ENCODE results near the gene CAMK1D.

CAMK1D gene

GRCh38 chr10:12661671-12662070 is 312.3 kb downstream of the CAMK1D start:
- H3K36me3 ChIP-seq (ENCODE audit: control insufficient read depth, low read length): peaks cover 5% of the 10 kb centered on the region

GRCh38 chr10:12663863-12664262 is 314.5 kb downstream of the CAMK1D start:
- no peaks in the 10 kb centered on the region for H3F3A ChIP-seq (ENCODE audit: control insufficient read depth, insufficient read depth)
- no peaks in the 10 kb centered on the region for H4K20me1 ChIP-seq (ENCODE audit: control insufficient read depth, insufficient read depth, low read depth, low read length)
- peaks cover 15% of the 10 kb centered on the region for H3K36me3 ChIP-seq (ENCODE audit: control insufficient read depth, low read length)
- H3K4me1 ChIP-seq (ENCODE audit: control insufficient read depth, low read length): no peaks in the 10 kb centered on the region
- no peaks in the 10 kb centered on the region for H3K27me3 ChIP-seq (ENCODE audit: control insufficient read depth, low read length)
- no peak for TF ChIP-seq CTCF (IDR thresholded peaks at IDR 0.05; ENCODE audit: low read depth, low read length, poor library complexity, severe bottlenecking)
- TF ChIP-seq EZH2phosphoT487 (IDR thresholded peaks at IDR 0.05; ENCODE audit: borderline replicate concordance, low read length): no peak
- peaks cover 11% of the 10 kb centered on the region; the same call in 1 of the 2 replicates for H3K79me2 ChIP-seq (ENCODE audit: control insufficient read depth, low read length)
- H3K4me3 ChIP-seq (ENCODE audit: low read length): no peak overlapping the region
- H3K9me3 ChIP-seq (ENCODE audit: control insufficient read depth, insufficient read depth, low read length): no peaks in the 10 kb centered on the region
- no peak overlapping the region for H3K4me2 ChIP-seq (ENCODE audit: low read length)
- no peaks in the 10 kb centered on the region for H3K9me2 ChIP-seq (replicated peaks; ENCODE audit: control insufficient read depth, low read length)
- no peak overlapping the region for H3K27ac ChIP-seq (ENCODE audit: low read depth, low read length)

More at GRCh38 chr10:12661671-12662070, 312.3 kb downstream of the CAMK1D start:
- Histone ChIP-seq H3K9me3 (ENCODE audit: control insufficient read depth, insufficient read depth, low read length) (no peaks in the 10 kb centered on the region), H3F3A (ENCODE audit: control insufficient read depth, insufficient read depth) (no peaks in the 10 kb centered on the region), H3K27ac (ENCODE audit: low read depth, low read length) (no peak overlapping the region), H3K27me3 (ENCODE audit: control insufficient read depth, low read length) (no peaks in the 10 kb centered on the region), H4K20me1 (ENCODE audit: control insufficient read depth, insufficient read depth, low read depth, low read length) (no peaks in the 10 kb centered on the region), H3K4me2 (ENCODE audit: low read length) (no peak overlapping the region), H3K9me2 (replicated peaks; ENCODE audit: control insufficient read depth, low read length) (no peaks in the 10 kb centered on the region), H3K4me3 (ENCODE audit: low read length) (no peak overlapping the region), H3K4me1 (ENCODE audit: control insufficient read depth, low read length) (no peaks in the 10 kb centered on the region), H3K79me2 (ENCODE audit: control insufficient read depth, low read length) (peaks cover 16% of the 10 kb centered on the region)
- no peak for TF ChIP-seq EZH2phosphoT487 (IDR thresholded peaks at IDR 0.05; ENCODE audit: borderline replicate concordance, low read length)

GRCh38 chr10:12665501-12665900 is 316.2 kb downstream of the CAMK1D start:
- Histone ChIP-seq H3K4me3 (ENCODE audit: low read length) (no peak overlapping the region), H3K27ac (ENCODE audit: low read depth, low read length) (no peak overlapping the region), H3K27me3 (ENCODE audit: control insufficient read depth, low read length) (no peaks in the 10 kb centered on the region), H3K4me2 (ENCODE audit: low read length) (no peak overlapping the region), H3K4me1 (ENCODE audit: control insufficient read depth, low read length) (no peaks in the 10 kb centered on the region), H3K79me2 (ENCODE audit: control insufficient read depth, low read length) (0 out of 2 replicates have a peak, but pooled peaks cover 4% of the 10 kb centered on the region), H3F3A (ENCODE audit: control insufficient read depth, insufficient read depth) (no peaks in the 10 kb centered on the region), H4K20me1 (ENCODE audit: control insufficient read depth, insufficient read depth, low read depth, low read length) (no peaks in the 10 kb centered on the region), H3K9me3 (ENCODE audit: control insufficient read depth, insufficient read depth, low read length) (no peaks in the 10 kb centered on the region), H3K36me3 (ENCODE audit: control insufficient read depth, low read length) (peaks cover 15% of the 10 kb centered on the region), H3K9me2 (replicated peaks; ENCODE audit: control insufficient read depth, low read length) (no peaks in the 10 kb centered on the region)
- no peak for TF ChIP-seq EZH2phosphoT487 (IDR thresholded peaks at IDR 0.05; ENCODE audit: borderline replicate concordance, low read length)
- no peak for TF ChIP-seq CTCF (IDR thresholded peaks at IDR 0.05; ENCODE audit: low read depth, low read length, poor library complexity, severe bottlenecking)

- TF ChIP-seq CTCF (IDR thresholded peaks at IDR 0.05; ENCODE audit: low read depth, low read length, poor library complexity, severe bottlenecking) (no peak), EZH2phosphoT487 (IDR thresholded peaks at IDR 0.05; ENCODE audit: borderline replicate concordance, low read length) (no peak)
- H3K4me3 ChIP-seq (ENCODE audit: low read length): no peak overlapping the region
- no peaks in the 10 kb centered on the region for H4K20me1 ChIP-seq (ENCODE audit: control insufficient read depth, insufficient read depth, low read depth, low read length)
- no peaks in the 10 kb centered on the region for H3K4me1 ChIP-seq (ENCODE audit: control insufficient read depth, low read length)
- peaks cover 15% of the 10 kb centered on the region for H3K36me3 ChIP-seq (ENCODE audit: control insufficient read depth, low read length)
- no peaks in the 10 kb centered on the region for H3K27me3 ChIP-seq (ENCODE audit: control insufficient read depth, low read length)
- H3K9me2 ChIP-seq (replicated peaks; ENCODE audit: control insufficient read depth, low read length): no peaks in the 10 kb centered on the region
- no peak overlapping the region for H3K4me2 ChIP-seq (ENCODE audit: low read length)
- H3K27ac ChIP-seq (ENCODE audit: low read depth, low read length): no peak overlapping the region
- H3K79me2 ChIP-seq (ENCODE audit: control insufficient read depth, low read length): no peaks in the 10 kb centered on the region
- H3K9me3 ChIP-seq (ENCODE audit: control insufficient read depth, insufficient read depth, low read length): no peaks in the 10 kb centered on the region
- H3F3A ChIP-seq (ENCODE audit: control insufficient read depth, insufficient read depth): peaks cover 3% of the 10 kb centered on the region; the same call in 1 of the 2 replicates
Measured at GRCh38 chr10:12667052-12667451, 317.7 kb downstream of the CAMK1D start.

All from DOHH2 (cell line).